Esophagus muscularis mucosa (tissue), 4 donors: ENCODE data around the gene MMS19.
"Not testable (repeated sequence)": the region's sequence is repeated elsewhere in the genome, so short reads cannot be mapped to it uniquely, and the experiment has no call there.

Experiments
- EP300 ChIP-seq: sonication (generic); formaldehyde crosslinking; IDR thresholded peaks from one replicate; pipeline ENCODE4 v1.6.1; 2017; ENCODE audit warnings: antibody characterized with exemption
- POLR2A ChIP-seq: fragments of 450-650 bp; IDR thresholded peaks from one replicate; pipeline ENCODE4 v1.6.1; 2017; ENCODE audit warnings: antibody characterized with exemption, moderate library complexity, mild to moderate bottlenecking, low read depth
- POLR2AphosphoS5 ChIP-seq, 2 donors: sonication (generic); formaldehyde crosslinking; IDR thresholded peaks; one replicate each; pipeline ENCODE4 v1.6.1; 2017; ENCODE audit warnings: antibody characterized with exemption in 2 of 2
- TF ChIP-seq, protein P1 (sequence below), 3 experiments: fragments of 200-600 bp in 2 of 3; fragments of 450-650 bp in 1 of 3; sonication (generic) in 2 of 3; IDR thresholded peaks; one replicate each; pipeline ENCODE4 v1.5.1; 2017 to 2019; ENCODE audit warnings: antibody characterized with exemption in 3 of 3, mild to moderate bottlenecking in 2 of 3, moderate library complexity in 1 of 3

GRCh38 chr10:97479410-97479809 is 18.8 kb downstream of the MMS19 start:
- not testable (repeated sequence) for TF ChIP-seq POLR2AphosphoS5 (IDR thresholded peaks at IDR 0.05); EP300; POLR2A
- TF ChIP-seq, protein P1, sequence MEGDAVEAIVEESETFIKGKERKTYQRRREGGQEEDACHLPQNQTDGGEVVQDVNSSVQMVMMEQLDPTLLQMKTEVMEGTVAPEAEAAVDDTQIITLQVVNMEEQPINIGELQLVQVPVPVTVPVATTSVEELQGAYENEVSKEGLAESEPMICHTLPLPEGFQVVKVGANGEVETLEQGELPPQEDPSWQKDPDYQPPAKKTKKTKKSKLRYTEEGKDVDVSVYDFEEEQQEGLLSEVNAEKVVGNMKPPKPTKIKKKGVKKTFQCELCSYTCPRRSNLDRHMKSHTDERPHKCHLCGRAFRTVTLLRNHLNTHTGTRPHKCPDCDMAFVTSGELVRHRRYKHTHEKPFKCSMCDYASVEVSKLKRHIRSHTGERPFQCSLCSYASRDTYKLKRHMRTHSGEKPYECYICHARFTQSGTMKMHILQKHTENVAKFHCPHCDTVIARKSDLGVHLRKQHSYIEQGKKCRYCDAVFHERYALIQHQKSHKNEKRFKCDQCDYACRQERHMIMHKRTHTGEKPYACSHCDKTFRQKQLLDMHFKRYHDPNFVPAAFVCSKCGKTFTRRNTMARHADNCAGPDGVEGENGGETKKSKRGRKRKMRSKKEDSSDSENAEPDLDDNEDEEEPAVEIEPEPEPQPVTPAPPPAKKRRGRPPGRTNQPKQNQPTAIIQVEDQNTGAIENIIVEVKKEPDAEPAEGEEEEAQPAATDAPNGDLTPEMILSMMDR (IDR thresholded peaks at IDR 0.05) = not testable (repeated sequence)
